Measurements from ENCODE around the gene DNAJC5.

The DNAJC5 gene

GRCh38 chr20:63961664-63962425 lies 66.9 kb downstream of the DNAJC5 start:
- H3K79me2 ChIP-seq (ENCODE audit: insufficient read depth, low read length), result no peaks in the 10 kb centered on the region
- no peaks in the 10 kb centered on the region for H3K27me3 ChIP-seq (ENCODE audit: insufficient read depth, low read length, poor library complexity, severe bottlenecking)
- no peak overlapping the region for H3K9ac ChIP-seq (ENCODE audit: low read depth, low read length, poor library complexity, severe bottlenecking)
- peaks cover 12% of the 10 kb centered on the region for H3K4me1 ChIP-seq (ENCODE audit: insufficient read depth, low read length, poor library complexity, severe bottlenecking)
- no peak for TF ChIP-seq CTCF (conservative IDR thresholded peaks at IDR 0.05; ENCODE audit: low read length)
- no peak overlapping the region for H3K4me3 ChIP-seq (ENCODE audit: low read length, poor library complexity, severe bottlenecking)
- no peaks in the 10 kb centered on the region for H3F3A ChIP-seq (ENCODE audit: low read depth)
- H3K9me3 ChIP-seq (ENCODE audit: insufficient read depth, low read depth, low read length), result no peaks in the 10 kb centered on the region
- H3K36me3 ChIP-seq (ENCODE audit: insufficient read depth, low read length), result no peaks in the 10 kb centered on the region
- H3K4me2 ChIP-seq (ENCODE audit: low read depth, low read length, poor library complexity, severe bottlenecking), result no peak overlapping the region
- no peak overlapping the region for H2AFZ ChIP-seq (ENCODE audit: low read length)
- no peaks in the 10 kb centered on the region for H4K20me1 ChIP-seq (ENCODE audit: insufficient read depth, low read length, poor library complexity, severe bottlenecking)
- H3K9me2 ChIP-seq (replicated peaks; ENCODE audit: low read depth, low read length), result no peaks in the 10 kb centered on the region

GRCh38 chr20:63962426-63963347 lies 67.8 kb downstream of the DNAJC5 start:
- H3K9me2 ChIP-seq (replicated peaks; ENCODE audit: low read depth, low read length), result no peaks in the 10 kb centered on the region

GRCh38 chr20:63963348-63963741 lies 68.4 kb downstream of the DNAJC5 start:
- H4K20me1 ChIP-seq (ENCODE audit: insufficient read depth, low read length, poor library complexity, severe bottlenecking), result no peaks in the 10 kb centered on the region
- H3F3A ChIP-seq (ENCODE audit: low read depth), result no peaks in the 10 kb centered on the region
- no peak overlapping the region for H3K4me3 ChIP-seq (ENCODE audit: low read length, poor library complexity, severe bottlenecking)
- no peak overlapping the region for H3K4me2 ChIP-seq (ENCODE audit: low read depth, low read length, poor library complexity, severe bottlenecking)
- H3K27me3 ChIP-seq (ENCODE audit: insufficient read depth, low read length, poor library complexity, severe bottlenecking), result no peaks in the 10 kb centered on the region
- H3K9me3 ChIP-seq (ENCODE audit: insufficient read depth, low read depth, low read length), result no peaks in the 10 kb centered on the region
- H3K9me2 ChIP-seq (replicated peaks; ENCODE audit: low read depth, low read length), result no peaks in the 10 kb centered on the region
- H3K36me3 ChIP-seq (ENCODE audit: insufficient read depth, low read length), result no peaks in the 10 kb centered on the region
- peaks cover 7% of the 10 kb centered on the region for H3K4me1 ChIP-seq (ENCODE audit: insufficient read depth, low read length, poor library complexity, severe bottlenecking)
- no peak overlapping the region for H3K9ac ChIP-seq (ENCODE audit: low read depth, low read length, poor library complexity, severe bottlenecking)
- H2AFZ ChIP-seq (ENCODE audit: low read length), result no peak overlapping the region
- peaks cover under 1% of the 10 kb centered on the region; the same call in 1 of the 2 replicates for H3K79me2 ChIP-seq (ENCODE audit: insufficient read depth, low read length)
- no peak for TF ChIP-seq EZH2phosphoT487 (IDR thresholded peaks at IDR 0.05; ENCODE audit: borderline replicate concordance)
- no peak for TF ChIP-seq CTCF (conservative IDR thresholded peaks at IDR 0.05; ENCODE audit: low read length)

More at GRCh38 chr20:63962426-63963347, 67.8 kb downstream of the DNAJC5 start:
- Histone ChIP-seq H3F3A (ENCODE audit: low read depth) (no peaks in the 10 kb centered on the region), H3K4me1 (ENCODE audit: insufficient read depth, low read length, poor library complexity, severe bottlenecking) (peaks cover 5% of the 10 kb centered on the region), H4K20me1 (ENCODE audit: insufficient read depth, low read length, poor library complexity, severe bottlenecking) (no peaks in the 10 kb centered on the region), H3K4me3 (ENCODE audit: low read length, poor library complexity, severe bottlenecking) (no peak overlapping the region), H3K4me2 (ENCODE audit: low read depth, low read length, poor library complexity, severe bottlenecking) (no peak overlapping the region), H3K9me3 (ENCODE audit: insufficient read depth, low read depth, low read length) (no peaks in the 10 kb centered on the region), H3K9ac (ENCODE audit: low read depth, low read length, poor library complexity, severe bottlenecking) (no peak overlapping the region), H3K79me2 (ENCODE audit: insufficient read depth, low read length) (no peaks in the 10 kb centered on the region), H3K36me3 (ENCODE audit: insufficient read depth, low read length) (no peaks in the 10 kb centered on the region), H3K27me3 (ENCODE audit: insufficient read depth, low read length, poor library complexity, severe bottlenecking) (no peaks in the 10 kb centered on the region), H2AFZ (ENCODE audit: low read length) (no peak overlapping the region)
- TF ChIP-seq EZH2phosphoT487 (IDR thresholded peaks at IDR 0.05; ENCODE audit: borderline replicate concordance) (no peak), CTCF (conservative IDR thresholded peaks at IDR 0.05; ENCODE audit: low read length) (no peak)
